ENCODE results near the gene AFTPH.

DNA sequence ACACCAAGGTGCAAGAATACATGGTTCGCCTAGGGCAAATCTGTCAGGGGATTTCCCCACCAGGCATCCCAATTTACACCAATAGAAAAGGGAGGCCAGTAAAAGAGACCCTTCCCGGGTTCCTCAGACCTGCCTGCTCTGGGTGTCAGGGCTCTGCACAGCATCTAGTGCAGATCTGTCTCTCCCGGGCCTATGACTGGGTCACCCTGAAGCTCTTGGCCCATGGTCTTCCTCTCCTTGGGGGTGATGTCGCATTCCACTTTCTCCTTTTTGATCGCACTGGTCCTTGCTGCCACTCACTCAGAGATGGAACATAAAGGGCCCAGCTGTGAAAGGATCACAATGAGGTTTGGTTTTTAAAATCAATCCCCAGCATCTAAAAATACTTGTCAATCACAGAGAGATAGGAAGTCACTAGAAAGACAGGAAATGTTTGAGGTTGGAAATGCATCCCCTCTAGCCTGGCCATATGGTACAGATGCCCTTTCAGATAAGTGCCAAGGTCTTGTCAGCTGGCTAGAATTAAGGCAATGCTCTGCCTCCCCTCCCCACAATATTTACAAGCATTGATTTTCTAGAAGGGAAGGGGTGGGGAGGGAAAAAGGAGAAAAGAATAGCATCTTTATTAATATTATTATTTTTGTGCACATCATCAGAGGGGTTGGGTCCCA lies 34.9 kb upstream of the AFTPH start:
- no peak for TF ChIP-seq POLR2A (IDR thresholded peaks at IDR 0.05; ENCODE audit: low read length)
- no peak for TF ChIP-seq GATA1 (IDR thresholded peaks at IDR 0.05; ENCODE audit: low read depth, low read length)
